Measurements from ENCODE around the gene MYBPHL. TPM values are rescaled to one million over a fixed set of nuclear protein-coding genes. Genes with fewer than 3 reads are reported as not detected.

MYBPHL gene
- total RNA-seq, 4 donors from 2014 or later = not detected

DNA sequence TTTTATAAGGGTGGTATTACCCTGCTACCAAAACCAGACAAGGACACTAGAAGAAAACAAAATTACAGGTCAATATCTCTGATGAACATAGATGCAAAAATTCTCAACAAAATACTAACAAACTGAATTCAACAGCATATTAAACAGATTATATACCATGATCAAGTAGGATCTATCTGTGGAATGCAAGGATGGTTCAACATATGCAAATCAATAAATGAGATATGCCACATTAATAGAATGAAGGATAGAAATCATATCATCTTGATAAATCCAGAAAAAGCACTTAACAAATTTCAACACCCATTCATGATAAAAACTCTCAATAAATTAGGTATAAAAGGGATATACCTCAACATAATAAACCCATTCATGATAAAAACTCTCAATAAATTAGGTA lies 24.3 kb upstream of the MYBPHL start:
- H3K4me1 ChIP-seq = no peaks in the 10 kb centered on the region
- peaks cover 0 to 23% (median 13%) of the 10 kb centered on the region in 3 donors for H3K9me3 ChIP-seq
- no peak for TF ChIP-seq POLR2A (IDR thresholded peaks at IDR 0.05)
- TF ChIP-seq, protein P1, sequence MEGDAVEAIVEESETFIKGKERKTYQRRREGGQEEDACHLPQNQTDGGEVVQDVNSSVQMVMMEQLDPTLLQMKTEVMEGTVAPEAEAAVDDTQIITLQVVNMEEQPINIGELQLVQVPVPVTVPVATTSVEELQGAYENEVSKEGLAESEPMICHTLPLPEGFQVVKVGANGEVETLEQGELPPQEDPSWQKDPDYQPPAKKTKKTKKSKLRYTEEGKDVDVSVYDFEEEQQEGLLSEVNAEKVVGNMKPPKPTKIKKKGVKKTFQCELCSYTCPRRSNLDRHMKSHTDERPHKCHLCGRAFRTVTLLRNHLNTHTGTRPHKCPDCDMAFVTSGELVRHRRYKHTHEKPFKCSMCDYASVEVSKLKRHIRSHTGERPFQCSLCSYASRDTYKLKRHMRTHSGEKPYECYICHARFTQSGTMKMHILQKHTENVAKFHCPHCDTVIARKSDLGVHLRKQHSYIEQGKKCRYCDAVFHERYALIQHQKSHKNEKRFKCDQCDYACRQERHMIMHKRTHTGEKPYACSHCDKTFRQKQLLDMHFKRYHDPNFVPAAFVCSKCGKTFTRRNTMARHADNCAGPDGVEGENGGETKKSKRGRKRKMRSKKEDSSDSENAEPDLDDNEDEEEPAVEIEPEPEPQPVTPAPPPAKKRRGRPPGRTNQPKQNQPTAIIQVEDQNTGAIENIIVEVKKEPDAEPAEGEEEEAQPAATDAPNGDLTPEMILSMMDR (IDR thresholded peaks at IDR 0.05) = no peak
- intact Hi-C loops (cut with DNase I) = no loop called here
- peaks cover 0 to 98% (median 0%) of the 10 kb centered on the region in 3 donors for H3K36me3 ChIP-seq
- H3K27ac ChIP-seq = no peak overlapping the region
- no peak overlapping the region for H3K4me3 ChIP-seq
- DNase-seq = no peak
- H3K27me3 ChIP-seq = no peaks in the 10 kb centered on the region

GRCh38 chr1:109327285-109327684 lies 20.5 kb upstream of the MYBPHL start:
- H3K27me3 ChIP-seq = no peaks in the 10 kb centered on the region
- 72 to 74% methylated on average over 5 of the region's 5 CpGs for WGBS, 2 donors

GRCh38 chr1:109322974-109323373 lies 16.2 kb upstream of the MYBPHL start:
- TF ChIP-seq, protein P1 (IDR thresholded peaks at IDR 0.05) = no peak
- TF ChIP-seq POLR2A (IDR thresholded peaks at IDR 0.05) = no peak
- peaks cover 0 to 100% (median 6%) of the 10 kb centered on the region in 3 donors for H3K36me3 ChIP-seq
- H3K27ac ChIP-seq = no peak overlapping the region
- no peaks in the 10 kb centered on the region for H3K4me1 ChIP-seq
- intact Hi-C loops (cut with DNase I) = no loop called here
- DNase-seq = no peak
- WGBS, 2 donors = 87 to 89% methylated on average over 6 of the region's 6 CpGs
- H3K4me3 ChIP-seq = no peak overlapping the region
- no peaks in the 10 kb centered on the region for H3K27me3 ChIP-seq
- H3K9me3 ChIP-seq = no peaks in the 10 kb centered on the region

More at GRCh38 chr1:109327285-109327684, 20.5 kb upstream of the MYBPHL start:
- intact Hi-C loops (cut with DNase I) = no loop called here
- H3K36me3 ChIP-seq = peaks cover 0 to 98% (median 6%) of the 10 kb centered on the region in 3 donors
- H3K4me1 ChIP-seq = no peaks in the 10 kb centered on the region
- DNase-seq = no peak
- peaks cover 0 to 15% (median 10%) of the 10 kb centered on the region in 3 donors for H3K9me3 ChIP-seq
- TF ChIP-seq, protein P1 (IDR thresholded peaks at IDR 0.05) = no peak
- TF ChIP-seq POLR2A (IDR thresholded peaks at IDR 0.05) = no peak
- H3K27ac ChIP-seq = no peak overlapping the region
- no peak overlapping the region for H3K4me3 ChIP-seq

GRCh38 chr1:109319114-109319513 lies 12.3 kb upstream of the MYBPHL start:
- peaks cover 0 to 99% (median 16%) of the 10 kb centered on the region in 3 donors for H3K36me3 ChIP-seq
- TF ChIP-seq, protein P1 (IDR thresholded peaks at IDR 0.05) = no peak
- TF ChIP-seq POLR2A (IDR thresholded peaks at IDR 0.05) = no peak
- intact Hi-C loops (cut with DNase I) = no loop called here
- H3K4me3 ChIP-seq = no peak overlapping the region
- WGBS, 2 donors = 70 to 84% methylated on average over 3 of the region's 3 CpGs
- no peaks in the 10 kb centered on the region for H3K9me3 ChIP-seq
- H3K4me1 ChIP-seq = no peaks in the 10 kb centered on the region
- H3K27me3 ChIP-seq = no peaks in the 10 kb centered on the region
- no peak for DNase-seq
- no peak overlapping the region for H3K27ac ChIP-seq

GRCh38 chr1:109316506-109316905 lies 9.7 kb upstream of the MYBPHL start:
- no peak for TF ChIP-seq POLR2A (IDR thresholded peaks at IDR 0.05)
- H3K27me3 ChIP-seq = no peaks in the 10 kb centered on the region
- H3K9me3 ChIP-seq = no peaks in the 10 kb centered on the region
- H3K4me3 ChIP-seq = no peak overlapping the region
- WGBS, 2 donors = 63 to 88% methylated on average over 1 of the region's 1 CpG
- intact Hi-C loops (cut with DNase I) = no loop called here
- peaks cover 0 to 10% (median 0%) of the 10 kb centered on the region in 3 donors for H3K4me1 ChIP-seq
- peaks cover 0 to 99% (median 10%) of the 10 kb centered on the region in 3 donors for H3K36me3 ChIP-seq
- no peak for DNase-seq
- H3K27ac ChIP-seq = no peak overlapping the region

DNA sequence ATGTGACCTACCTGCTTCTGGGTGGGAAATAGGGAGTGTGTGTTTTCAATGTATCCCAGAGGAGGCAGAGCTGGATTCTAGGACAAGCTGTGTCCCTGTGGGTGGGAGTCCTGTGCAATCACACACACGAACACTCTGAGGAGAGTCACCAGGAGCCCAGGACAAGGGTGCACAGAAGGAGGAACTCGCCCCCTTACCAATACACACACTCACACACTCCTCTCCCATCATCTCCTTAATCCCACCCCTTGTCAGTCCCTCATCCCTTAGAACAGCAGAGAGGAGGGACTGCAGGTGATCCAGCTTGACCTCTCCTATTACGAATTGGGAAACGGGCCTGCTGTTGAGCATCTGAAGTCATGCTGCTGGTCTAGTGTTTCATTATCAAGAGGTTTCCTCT lies 8.5 kb upstream of the MYBPHL start:
- no peaks in the 10 kb centered on the region for H3K9me3 ChIP-seq
- no peak overlapping the region for H3K27ac ChIP-seq
- no peak overlapping the region for H3K4me3 ChIP-seq
- no peaks in the 10 kb centered on the region for H3K27me3 ChIP-seq
- intact Hi-C loops (cut with DNase I) = no loop called here
- peaks cover 0 to 10% (median 0%) of the 10 kb centered on the region in 3 donors for H3K4me1 ChIP-seq
- H3K36me3 ChIP-seq = peaks cover 0 to 98% (median 10%) of the 10 kb centered on the region in 3 donors
- no peak for TF ChIP-seq POLR2A (IDR thresholded peaks at IDR 0.05)
- TF ChIP-seq, protein P1 (IDR thresholded peaks at IDR 0.05) = no peak
- DNase-seq = no peak
- WGBS, 2 donors = 82 to 87% methylated on average over 4 of the region's 4 CpGs
